ENCODE data around the gene XDH. TPM values are rescaled to one million over a fixed set of nuclear protein-coding genes. Genes with fewer than 3 reads are reported as not detected.

The XDH gene
- polyA plus RNA-seq, 1 donor (not counting 4 experiments of a cell fraction or from before 2014, with no cell fraction given) = 40.6 TPM

DNA sequence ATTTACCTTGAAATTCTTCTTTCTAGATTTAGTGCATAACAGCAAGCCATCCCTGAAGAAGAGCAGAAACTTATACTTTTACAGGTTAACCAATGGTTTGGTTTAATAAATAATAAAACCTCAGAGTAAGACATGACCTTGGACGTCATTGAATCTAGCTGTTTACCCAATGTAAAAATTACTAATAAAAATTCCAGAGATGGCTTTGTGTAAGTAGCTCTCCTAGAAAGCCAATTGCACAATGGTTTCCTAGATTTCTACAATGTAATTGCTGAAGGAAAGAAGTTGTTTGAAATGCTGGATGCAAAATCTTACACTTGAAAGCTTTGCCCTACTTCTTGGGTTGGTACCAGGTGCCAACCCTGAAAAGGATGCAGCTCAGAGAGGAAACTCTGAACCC lies 1.5 kb downstream of the XDH start:
- Histone ChIP-seq H4K20me1 (ENCODE audit: control insufficient read depth, extremely low read depth, insufficient read depth, low read length) (no peaks in the 10 kb centered on the region), H3K9ac (ENCODE audit: control insufficient read depth, extremely low read depth, insufficient read depth, low read length) (peak overlapping the region; percentile 69), H3K27me3 (ENCODE audit: control insufficient read depth, extremely low read depth, insufficient read depth, low read length) (no peaks in the 10 kb centered on the region), H3K9me3 (ENCODE audit: control insufficient read depth, low read depth, low read length) (no peaks in the 10 kb centered on the region), H3K9me1 (ENCODE audit: control insufficient read depth, extremely low read depth, insufficient read depth, low read length) (no peaks in the 10 kb centered on the region), H3K36me3 (ENCODE audit: control insufficient read depth in 2 of 2, extremely low read depth in 1 of 2, insufficient read depth in 2 of 2, low read length in 2 of 2) (peaks cover 0 to 1% of the 10 kb centered on the region in 2 experiments), H2AFZ (ENCODE audit: control insufficient read depth, low read length) (no peak overlapping the region), H3K4me3 (ENCODE audit: control insufficient read depth in 2 of 3, extremely low read depth in 1 of 3, insufficient read depth in 2 of 3, low read depth in 1 of 3, low read length in 3 of 3) (peak overlapping the region; percentile 63 to 75 (median 69)), H3K27ac (ENCODE audit: control insufficient read depth, insufficient read depth, low read length) (peak overlapping the region; percentile 75), H3K79me2 (ENCODE audit: control insufficient read depth, insufficient read depth, low read length) (peaks cover 48% of the 10 kb centered on the region), H3K4me1 (ENCODE audit: control insufficient read depth, extremely low read depth, insufficient read depth, low read length) (peaks cover 37% of the 10 kb centered on the region), H3K4me2 (ENCODE audit: control insufficient read depth, extremely low read depth, insufficient read depth, low read depth, low read length) (peak overlapping the region; percentile 90)
- no peak for DNase-seq (ENCODE audit: low read depth, low spot score)
- FAIRE-seq = no peak
- no peak for TF ChIP-seq EZH2 (IDR thresholded peaks at IDR 0.05; ENCODE audit: low read length)
- TF ChIP-seq, protein P1, sequence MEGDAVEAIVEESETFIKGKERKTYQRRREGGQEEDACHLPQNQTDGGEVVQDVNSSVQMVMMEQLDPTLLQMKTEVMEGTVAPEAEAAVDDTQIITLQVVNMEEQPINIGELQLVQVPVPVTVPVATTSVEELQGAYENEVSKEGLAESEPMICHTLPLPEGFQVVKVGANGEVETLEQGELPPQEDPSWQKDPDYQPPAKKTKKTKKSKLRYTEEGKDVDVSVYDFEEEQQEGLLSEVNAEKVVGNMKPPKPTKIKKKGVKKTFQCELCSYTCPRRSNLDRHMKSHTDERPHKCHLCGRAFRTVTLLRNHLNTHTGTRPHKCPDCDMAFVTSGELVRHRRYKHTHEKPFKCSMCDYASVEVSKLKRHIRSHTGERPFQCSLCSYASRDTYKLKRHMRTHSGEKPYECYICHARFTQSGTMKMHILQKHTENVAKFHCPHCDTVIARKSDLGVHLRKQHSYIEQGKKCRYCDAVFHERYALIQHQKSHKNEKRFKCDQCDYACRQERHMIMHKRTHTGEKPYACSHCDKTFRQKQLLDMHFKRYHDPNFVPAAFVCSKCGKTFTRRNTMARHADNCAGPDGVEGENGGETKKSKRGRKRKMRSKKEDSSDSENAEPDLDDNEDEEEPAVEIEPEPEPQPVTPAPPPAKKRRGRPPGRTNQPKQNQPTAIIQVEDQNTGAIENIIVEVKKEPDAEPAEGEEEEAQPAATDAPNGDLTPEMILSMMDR (optimal IDR thresholded peaks at IDR 0.05 in 1 of 3, IDR thresholded peaks at IDR 0.05 in 1 of 3, conservative IDR thresholded peaks at IDR 0.05 in 1 of 3; ENCODE audit: extremely low read depth in 1 of 3, insufficient read depth in 2 of 3, low read length in 3 of 3) = no peak
- dilution Hi-C loops (cut with MboI; ENCODE audit: extremely low pct_ligation_motif_present, low sequenced_read_pairs) = no loop called here

DNA sequence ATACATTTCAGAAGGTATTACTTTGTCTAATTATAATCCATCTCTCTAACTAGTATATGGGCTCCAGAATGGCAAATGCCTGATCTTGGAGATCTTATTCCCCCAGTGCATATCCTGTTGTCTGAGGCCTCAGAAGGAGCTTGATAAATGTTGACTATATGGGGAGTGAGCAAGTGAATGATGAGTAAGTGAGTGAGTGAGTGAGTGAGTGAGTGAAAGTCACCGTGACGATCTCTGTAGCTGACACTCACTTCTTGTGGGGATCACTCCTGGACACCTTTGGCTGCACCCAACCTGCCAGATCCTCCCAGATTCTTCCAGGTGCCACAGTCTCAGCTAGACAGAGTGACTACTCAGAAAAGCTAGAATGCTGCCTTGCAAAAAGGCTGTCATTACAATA lies 2.8 kb downstream of the XDH start:
- TF ChIP-seq, protein P1 (optimal IDR thresholded peaks at IDR 0.05 in 1 of 3, IDR thresholded peaks at IDR 0.05 in 1 of 3, conservative IDR thresholded peaks at IDR 0.05 in 1 of 3; ENCODE audit: extremely low read depth in 1 of 3, insufficient read depth in 2 of 3, low read length in 3 of 3) = no peak
- no peak for TF ChIP-seq EZH2 (IDR thresholded peaks at IDR 0.05; ENCODE audit: low read length)
- H3K27me3 ChIP-seq (ENCODE audit: control insufficient read depth, extremely low read depth, insufficient read depth, low read length) = no peaks in the 10 kb centered on the region
- no peak overlapping the region for H3K9ac ChIP-seq (ENCODE audit: control insufficient read depth, extremely low read depth, insufficient read depth, low read length)
- peak overlapping the region in 2 of 3 experiments; percentile 6 to 30 for H3K4me3 ChIP-seq (ENCODE audit: control insufficient read depth in 2 of 3, extremely low read depth in 1 of 3, insufficient read depth in 2 of 3, low read depth in 1 of 3, low read length in 3 of 3)
- peaks cover 33% of the 10 kb centered on the region for H3K4me1 ChIP-seq (ENCODE audit: control insufficient read depth, extremely low read depth, insufficient read depth, low read length)
- FAIRE-seq (peak; percentile 84), DNase-seq (ENCODE audit: low read depth, low spot score) (no peak)
- H3K27ac ChIP-seq (ENCODE audit: control insufficient read depth, insufficient read depth, low read length) = peak overlapping the region; percentile 5
- no peaks in the 10 kb centered on the region for H4K20me1 ChIP-seq (ENCODE audit: control insufficient read depth, extremely low read depth, insufficient read depth, low read length)
- H3K9me1 ChIP-seq (ENCODE audit: control insufficient read depth, extremely low read depth, insufficient read depth, low read length) = no peaks in the 10 kb centered on the region
- peaks cover 59% of the 10 kb centered on the region for H3K79me2 ChIP-seq (ENCODE audit: control insufficient read depth, insufficient read depth, low read length)
- H3K9me3 ChIP-seq (ENCODE audit: control insufficient read depth, low read depth, low read length) = no peaks in the 10 kb centered on the region
- H3K36me3 ChIP-seq (ENCODE audit: control insufficient read depth in 2 of 2, extremely low read depth in 1 of 2, insufficient read depth in 2 of 2, low read length in 2 of 2) = peaks cover 0 to 1% of the 10 kb centered on the region in 2 experiments
- H2AFZ ChIP-seq (ENCODE audit: control insufficient read depth, low read length) = no peak overlapping the region
- peak overlapping the region; percentile 90 for H3K4me2 ChIP-seq (ENCODE audit: control insufficient read depth, extremely low read depth, insufficient read depth, low read depth, low read length)
- dilution Hi-C loops (cut with MboI; ENCODE audit: extremely low pct_ligation_motif_present, low sequenced_read_pairs) = no loop called here
